ENCODE measurements around the gene CTAGE9.

DNA sequence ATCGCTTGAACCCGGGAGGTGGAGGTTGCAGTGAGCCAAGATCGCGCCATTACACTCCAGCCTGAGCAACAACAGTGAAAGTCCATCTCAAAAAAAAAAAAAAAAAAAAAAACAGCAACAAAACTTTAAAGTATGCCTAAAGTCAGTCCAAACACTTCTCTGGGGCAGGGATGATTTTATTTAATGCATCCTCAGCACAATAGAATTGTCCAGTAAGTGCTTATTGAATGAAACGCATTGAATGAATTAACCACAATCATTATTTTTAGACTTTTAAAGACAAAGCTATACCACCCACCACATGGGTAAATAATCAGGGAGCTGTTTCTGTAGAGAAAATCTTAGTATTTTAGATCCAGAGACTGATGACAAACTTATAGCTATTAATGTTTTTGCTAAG lies 16.6 kb upstream of the CTAGE9 start:
- no peak for TF ChIP-seq CTCF (conservative IDR thresholded peaks at IDR 0.05 in 1 of 2, IDR thresholded peaks at IDR 0.05 in 1 of 2; ENCODE audit: low read depth in 1 of 2, low read length in 2 of 2)
- TF ChIP-seq EZH2 (IDR thresholded peaks at IDR 0.05; ENCODE audit: low read length, missing control alignments), result no peak

All from fibroblast of lung (primary cell).